Right kidney (tissue), 1 donor: Measurements from ENCODE around the gene SIGLEC9.
"Not testable (repeated sequence)": the region's sequence is repeated elsewhere in the genome, so short reads cannot be mapped to it uniquely, and the experiment has no call there.

Source experiments
- DNase-seq: peaks from one replicate; pipeline ENCODE4 v3.0.0-alpha.2; 2016

Gene SIGLEC9

DNA sequence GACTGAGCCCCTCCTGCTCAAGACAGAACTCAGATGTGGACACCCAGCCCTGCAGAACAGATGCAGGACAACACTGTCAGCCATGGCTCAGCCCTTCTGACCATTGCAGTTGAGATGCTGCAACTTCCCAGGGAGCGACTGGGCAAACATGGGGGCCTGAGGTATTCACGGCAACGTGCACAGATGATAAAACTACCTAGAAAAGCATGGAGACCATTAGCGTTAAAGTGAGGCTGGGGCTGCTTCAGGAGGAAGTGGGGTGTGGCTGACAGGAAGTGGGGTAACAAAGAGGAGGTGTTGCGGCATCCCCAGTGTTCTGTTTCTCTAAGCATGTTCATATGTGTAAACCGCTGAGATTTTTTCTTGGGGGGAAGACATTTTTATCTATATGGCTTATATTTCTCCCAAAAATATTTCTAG lies 1.3 kb upstream of the SIGLEC9 start:
- DNase-seq: no peak

DNA sequence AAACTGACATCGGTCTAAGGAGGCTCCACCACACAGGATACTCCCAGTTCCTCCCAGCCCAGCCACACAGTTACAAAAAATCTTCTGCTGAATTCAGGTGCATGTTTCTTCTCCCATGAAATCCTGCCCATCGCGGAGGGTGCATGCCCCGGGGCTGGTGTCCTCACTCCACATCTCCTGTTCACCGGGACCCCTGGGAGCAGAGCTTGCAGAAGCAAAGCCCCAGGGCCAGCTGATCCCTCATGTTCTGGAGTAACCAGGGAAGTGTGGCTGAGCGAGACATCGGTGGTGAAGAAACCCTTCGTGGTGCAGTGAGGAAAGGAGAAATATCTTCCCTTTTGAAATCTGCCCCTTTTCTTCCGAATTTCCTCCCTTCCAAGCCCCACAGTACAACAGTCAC lies 904 bp upstream of the SIGLEC9 start:
- DNase-seq: no peak

DNA sequence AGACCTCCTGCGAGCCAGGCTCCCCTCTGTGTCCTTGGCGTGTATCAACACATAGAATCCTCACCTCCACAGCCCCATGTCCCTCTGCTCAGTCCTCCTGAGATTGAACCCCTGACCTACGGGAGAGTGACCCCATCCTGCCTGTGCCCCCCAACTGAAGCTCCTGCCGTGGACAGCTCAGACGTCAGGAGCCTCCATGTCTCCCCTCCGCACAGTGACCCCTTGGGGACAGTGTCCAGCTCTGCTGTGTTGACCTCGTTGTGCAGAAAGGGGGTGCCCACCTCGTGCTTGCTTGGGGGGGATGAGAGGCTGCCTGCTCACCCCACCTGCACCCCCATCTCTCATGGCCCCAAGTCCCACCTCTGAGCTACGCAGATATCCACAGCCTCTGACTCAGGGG lies 490 bp upstream of the SIGLEC9 start:
- DNase-seq: no peak

DNA sequence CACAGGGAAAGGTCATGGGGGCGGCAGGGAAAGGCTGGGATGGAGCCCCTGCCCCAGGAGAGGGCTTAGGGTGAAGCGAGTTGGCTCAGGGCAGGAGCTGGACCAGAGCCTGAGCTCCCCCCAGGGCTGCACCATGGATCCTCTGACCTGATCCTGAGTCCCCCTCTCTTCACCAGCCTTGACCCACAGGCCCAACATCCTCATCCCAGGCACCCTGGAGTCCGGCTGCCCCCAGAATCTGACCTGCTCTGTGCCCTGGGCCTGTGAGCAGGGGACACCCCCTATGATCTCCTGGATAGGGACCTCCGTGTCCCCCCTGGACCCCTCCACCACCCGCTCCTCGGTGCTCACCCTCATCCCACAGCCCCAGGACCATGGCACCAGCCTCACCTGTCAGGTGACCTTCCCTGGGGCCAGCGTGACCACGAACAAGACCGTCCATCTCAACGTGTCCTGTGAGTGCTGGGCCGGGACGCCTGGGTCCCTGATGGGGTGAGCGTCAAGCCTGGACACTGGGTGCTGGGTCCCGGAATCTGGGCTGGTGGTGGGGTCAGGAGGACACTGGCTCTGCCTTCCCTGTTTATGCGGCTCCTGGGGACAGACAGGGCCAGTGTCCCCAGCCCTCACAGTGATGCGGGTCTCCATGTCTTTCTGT lies 842 bp downstream of the SIGLEC9 start:
- DNase-seq: no peak

DNA sequence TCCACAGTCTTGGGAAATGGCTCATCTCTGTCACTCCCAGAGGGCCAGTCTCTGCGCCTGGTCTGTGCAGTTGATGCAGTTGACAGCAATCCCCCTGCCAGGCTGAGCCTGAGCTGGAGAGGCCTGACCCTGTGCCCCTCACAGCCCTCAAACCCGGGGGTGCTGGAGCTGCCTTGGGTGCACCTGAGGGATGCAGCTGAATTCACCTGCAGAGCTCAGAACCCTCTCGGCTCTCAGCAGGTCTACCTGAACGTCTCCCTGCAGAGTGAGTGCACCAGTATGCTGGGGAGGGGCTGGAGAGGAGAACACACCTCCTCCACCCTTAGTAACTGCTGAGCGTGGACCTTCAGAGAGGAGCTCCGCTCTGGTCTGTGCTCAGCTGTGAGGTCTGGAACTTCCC lies 2.3 kb downstream of the SIGLEC9 start:
- no peak for DNase-seq

DNA sequence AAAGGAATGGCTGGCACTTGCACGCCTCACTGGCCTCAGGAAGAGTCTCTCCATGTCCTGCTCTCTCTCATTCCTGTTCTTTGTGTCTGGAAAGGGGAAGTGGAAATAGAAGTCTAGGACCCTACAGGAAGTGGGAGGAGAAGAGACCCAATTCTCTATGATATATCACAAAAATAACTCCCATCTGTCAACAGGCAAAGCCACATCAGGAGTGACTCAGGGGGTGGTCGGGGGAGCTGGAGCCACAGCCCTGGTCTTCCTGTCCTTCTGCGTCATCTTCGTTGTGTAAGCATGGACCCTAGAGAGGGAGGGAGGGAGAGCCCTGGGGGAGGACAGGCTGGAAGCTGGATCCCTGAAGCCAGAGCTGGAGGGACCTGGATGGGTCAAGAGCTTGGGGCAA lies 3.0 kb downstream of the SIGLEC9 start:
- DNase-seq: no peak

DNA sequence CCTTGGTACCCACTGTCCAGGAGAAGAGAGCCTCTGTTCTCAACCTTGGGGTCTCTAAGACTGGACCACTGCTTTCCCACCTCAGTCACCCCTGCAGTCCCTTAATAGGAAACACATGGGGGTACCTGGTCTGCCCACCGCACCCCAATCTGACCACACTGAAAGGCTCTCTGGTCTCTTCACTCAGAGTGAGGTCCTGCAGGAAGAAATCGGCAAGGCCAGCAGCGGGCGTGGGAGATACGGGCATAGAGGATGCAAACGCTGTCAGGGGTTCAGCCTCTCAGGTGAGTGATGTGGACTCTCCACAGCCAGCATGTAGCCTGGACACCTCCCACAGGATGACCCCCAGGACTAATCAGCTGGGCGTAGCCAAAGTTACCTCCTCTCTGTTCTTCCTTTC lies 3.5 kb downstream of the SIGLEC9 start:
- DNase-seq: no peak

DNA sequence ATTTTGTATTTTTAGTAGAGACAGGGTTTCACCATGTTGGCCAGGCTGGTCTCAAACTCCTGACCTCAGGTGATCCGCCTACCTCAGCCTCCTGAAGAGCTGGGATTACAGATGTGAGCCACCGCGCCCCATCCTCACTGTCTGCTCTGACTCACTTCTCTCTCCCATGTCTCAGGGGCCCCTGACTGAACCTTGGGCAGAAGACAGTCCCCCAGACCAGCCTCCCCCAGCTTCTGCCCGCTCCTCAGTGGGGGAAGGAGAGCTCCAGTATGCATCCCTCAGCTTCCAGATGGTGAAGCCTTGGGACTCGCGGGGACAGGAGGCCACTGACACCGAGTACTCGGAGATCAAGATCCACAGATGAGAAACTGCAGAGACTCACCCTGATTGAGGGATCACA lies 5.0 kb downstream of the SIGLEC9 start:
- DNase-seq: no peak

DNA sequence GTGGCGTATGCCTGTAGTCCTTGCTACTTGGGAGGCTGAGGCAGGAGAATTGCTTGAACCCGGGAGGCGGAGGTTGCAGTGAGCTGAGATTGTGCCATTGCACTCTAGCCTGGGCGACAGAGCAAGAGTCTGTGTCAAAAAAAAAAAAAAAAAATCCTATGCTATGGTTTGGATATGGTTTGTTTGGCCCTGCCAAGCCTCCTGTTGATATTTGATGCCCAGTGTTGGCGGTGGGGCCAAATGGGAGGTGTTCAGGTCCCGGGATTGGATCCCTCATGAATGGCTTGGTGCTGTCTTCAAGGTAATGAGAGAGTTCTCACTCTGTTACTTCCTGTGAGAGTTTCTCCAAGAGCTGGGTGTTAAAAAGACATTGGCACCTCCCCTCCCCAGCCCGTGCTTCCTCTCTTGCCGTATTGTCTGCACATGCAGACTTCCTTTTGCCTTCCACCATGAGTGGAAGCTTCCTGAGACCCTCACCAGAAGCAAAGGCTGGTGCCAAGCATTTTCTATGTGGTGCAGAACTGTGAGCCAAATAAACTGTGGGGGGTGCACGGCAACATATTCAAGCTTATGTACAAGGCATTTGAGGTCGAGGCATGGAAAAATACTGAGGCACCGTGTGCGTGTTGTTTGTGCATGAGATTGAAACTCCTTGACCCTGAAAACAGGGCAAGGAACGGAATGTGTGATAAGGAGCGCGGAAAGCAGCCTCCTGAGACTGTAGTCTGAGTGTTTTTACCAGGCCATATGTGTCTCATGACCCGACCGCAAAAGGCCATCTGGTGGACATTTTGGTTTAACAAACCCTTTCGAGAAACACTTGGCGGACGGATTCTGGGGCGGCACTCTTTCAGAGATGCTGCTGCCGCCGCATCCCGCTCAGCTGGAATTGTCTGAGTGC lies 7.3 kb downstream of the SIGLEC9 start:
- peak; percentile 33 for DNase-seq

DNA sequence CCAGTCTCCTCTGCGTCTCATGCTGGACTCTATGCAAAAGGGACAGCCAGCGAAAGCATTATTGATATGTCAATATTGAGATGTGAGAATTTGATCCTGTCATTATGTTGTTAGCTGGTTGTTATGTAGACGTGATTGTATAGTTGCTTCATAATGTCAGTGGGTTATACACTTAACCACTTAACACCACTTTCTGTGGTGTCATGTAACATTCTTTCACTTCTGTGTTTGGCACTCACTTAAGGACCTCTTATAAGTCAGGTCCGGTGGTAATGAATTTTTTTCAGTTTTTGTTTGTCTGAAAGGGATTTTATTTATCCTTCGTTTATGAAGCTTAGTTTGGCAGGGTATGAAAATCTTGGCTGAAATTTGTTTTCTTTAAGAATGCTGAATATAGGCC lies 10.3 kb downstream of the SIGLEC9 start:
- no peak for DNase-seq

DNA sequence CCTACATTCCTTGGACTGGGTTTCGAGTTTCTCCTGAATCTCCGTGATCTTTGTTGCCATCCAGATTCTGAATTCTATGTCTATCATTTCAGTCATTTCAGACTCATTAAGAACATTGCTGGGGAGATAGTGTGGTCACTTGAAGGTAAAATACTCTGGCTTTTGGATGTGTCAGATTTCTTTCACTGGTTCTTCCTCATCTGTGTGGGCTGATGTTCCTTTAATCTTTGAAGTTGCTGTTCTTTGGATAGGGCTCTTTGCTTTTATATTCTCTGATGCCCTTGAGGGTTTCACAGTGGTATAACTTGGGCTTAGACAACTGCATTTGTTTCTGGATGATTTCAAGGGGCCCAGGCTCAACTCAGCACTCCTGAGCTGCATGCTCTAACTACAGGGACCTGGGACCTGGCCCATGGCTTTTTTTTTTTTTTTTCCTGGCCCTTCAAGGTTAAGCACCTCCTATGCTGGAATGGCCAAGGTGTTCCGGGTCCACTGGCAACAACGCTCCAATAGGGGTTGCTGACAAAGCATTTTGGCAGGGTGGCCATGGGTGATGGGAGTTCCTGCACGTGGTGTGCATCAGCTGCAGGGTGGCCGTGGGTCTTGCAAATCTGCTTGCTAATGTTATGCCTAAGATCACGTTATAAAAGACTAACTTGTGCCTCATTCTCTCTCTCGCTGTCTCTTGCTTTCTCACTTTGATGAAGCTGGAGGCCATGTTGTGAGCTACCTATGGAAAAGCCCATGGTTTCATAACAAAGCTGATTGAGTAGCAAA lies 11.5 kb downstream of the SIGLEC9 start:
- no peak for DNase-seq

DNA sequence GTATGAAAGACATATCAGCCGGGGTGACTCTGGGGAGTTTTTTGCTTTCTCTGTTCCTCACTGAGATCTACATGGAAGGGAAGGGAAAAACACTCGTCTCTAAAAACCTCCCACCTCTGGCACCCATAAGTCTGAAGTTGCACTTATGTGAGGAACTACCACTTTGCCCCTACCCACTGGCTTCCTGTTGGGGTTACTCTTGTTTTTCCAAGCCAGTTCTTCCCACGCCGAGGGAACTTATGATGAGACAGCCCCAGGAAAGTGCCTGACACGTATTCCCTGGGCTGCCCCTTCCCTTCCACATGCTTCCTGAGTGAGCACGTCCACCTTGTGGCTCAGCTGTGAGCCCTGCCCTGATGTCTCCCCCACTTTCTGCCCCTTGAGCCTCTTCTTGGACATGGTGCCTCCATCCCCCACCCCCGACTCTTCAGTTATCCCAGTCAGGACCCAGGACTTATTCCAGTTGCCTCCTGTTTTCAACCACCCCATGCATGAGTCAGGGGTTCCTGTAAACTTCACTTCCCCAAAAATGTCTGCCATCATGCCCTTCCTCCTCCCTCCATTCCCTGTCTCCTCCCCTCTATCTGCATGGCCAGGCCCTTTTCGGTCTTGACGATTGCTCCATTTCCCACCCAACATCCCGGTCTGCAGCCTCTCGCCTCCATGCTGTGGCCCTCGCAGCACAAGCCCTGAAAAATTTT lies 12.3 kb downstream of the SIGLEC9 start:
- no peak for DNase-seq

DNA sequence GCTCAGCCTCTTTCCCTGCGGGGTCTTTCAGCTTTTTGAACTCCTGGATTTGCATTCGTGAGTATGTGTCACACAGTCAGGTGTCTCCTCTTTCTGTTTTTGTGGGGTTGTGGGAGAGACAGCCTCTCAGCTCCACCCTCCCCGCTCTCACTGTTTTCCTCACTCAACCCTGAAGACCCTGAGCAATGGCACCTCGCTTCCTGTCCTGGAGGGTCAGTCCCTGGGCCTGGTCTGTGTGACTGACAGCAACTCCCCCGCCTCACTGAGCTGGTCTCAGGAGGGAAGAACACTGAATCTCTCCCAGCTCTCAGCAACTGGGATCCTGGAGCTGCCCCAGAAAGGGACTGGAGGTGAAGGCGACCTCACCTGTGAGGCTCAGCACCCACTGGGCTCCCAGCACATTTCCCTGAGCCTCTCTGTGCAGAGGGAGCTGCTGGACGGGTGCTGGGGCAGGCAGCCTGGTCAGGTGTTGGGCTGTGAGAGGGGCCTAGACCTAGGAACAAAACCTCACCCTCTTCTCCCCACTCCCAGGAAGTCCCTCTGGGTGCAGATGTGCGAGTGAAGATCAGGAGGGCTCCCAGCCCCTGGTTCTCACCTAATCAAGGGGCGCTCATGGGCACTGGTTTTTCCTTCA lies 13.2 kb downstream of the SIGLEC9 start:
- DNase-seq: no peak

DNA sequence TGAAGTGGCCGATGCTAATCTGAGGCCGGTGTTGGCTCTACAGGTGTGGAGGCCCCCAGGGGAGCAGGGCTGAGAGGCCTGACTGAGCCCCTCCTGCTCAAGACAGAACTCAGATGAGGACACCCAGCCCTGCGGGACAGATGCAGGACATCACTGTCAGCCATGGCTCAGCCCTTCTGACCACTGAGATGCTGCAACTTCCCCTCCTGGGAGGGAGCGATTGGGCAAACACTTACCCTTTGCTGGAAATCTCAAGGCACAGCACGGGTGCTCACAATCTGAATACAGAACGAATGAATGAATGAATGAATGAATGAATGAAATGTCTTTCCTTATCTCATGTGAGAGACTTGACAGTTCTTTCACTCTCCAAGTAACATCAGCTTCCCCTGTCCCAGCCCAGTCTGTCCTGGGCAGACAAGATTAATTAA lies 13.9 kb downstream of the SIGLEC9 start:
- no peak for DNase-seq

DNA sequence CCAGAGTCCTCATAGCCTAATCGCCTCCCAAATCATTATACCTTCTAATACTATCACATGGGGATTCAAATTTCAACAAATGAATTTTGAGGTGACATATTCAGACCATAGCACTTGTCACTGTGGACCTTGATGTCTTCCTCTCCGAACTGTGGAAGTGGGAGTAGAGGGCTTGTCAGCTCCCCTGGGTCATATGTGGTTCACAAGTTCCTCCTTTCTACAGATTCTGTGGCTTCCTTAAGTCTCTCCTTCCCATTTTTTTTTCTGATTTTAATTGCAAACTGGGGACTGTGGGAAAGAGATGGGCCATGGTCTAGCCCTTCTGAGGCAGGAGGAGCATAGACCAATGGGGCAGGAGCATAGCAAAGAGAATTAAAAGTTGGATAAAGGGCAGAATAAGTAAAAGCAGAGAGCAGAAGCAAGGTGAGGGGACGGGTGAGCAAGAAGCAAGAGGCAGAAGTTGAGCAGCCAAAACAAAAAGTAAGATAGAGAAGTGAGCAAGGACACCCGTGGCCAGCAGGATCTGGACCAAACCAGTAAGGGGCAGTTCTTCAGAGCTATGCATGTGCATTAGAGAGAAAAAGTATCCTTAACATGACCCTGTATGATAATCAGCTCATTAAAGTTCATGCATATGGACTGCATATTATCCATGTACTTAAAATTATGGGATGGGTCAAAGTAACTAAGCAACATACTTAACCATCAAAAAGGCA lies 14.8 kb downstream of the SIGLEC9 start:
- DNase-seq: no peak

DNA sequence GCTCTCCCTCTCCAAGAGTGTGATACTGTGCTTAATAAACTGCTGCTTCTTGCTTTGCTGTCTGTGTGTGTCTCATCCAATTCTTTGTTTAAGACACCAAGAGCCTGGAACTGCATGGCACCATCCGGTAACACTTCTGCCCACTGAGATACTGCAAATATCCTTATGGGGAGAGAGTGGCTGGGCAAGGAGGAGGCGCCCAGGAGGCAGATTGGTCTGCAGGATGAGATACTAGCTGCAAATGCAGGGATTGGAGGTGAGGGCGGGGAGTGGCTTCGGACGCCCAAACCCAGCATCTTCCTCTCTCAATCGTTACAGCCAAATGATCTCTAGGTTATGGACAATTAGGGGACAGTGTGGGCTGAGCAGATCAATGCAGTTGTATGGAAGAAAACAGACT lies 15.7 kb downstream of the SIGLEC9 start:
- no peak for DNase-seq

DNA sequence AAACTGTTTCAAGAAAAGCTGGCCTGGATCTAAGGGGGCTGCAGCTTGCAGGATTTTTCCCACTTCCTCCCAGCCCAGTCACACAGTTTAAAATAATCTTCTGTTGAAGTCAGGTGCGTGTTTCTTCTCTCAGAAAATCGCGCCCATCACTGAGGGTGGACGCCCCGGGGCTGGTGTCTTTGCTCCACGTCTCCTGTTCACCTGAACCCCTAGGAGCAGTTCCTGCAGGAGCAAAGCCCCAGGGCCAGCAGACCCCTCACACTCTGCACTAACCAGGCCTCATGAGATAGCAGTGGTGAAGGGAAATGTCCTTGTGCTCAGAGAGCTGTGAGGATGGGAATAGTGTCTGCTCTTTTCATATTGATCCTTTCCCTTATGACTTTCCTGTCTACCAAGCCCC lies 16.5 kb downstream of the SIGLEC9 start:
- no peak for DNase-seq

DNA sequence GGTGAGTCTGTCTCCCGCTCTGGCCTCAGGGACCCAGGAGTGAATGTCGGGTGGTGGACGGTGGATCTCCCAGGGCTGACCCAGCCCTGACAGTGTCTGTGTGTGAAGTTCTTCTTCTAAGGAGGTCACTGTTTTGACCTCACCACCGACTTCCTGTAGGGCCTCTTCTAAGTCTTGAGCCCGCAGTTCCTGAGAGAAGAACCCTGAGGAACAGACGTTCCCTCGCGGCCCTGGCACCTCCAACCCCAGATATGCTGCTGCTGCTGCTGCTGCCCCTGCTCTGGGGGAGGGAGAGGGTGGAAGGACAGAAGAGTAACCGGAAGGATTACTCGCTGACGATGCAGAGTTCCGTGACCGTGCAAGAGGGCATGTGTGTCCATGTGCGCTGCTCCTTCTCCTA lies 17.4 kb downstream of the SIGLEC9 start, which contains the start of gene SIGLEC7:
Gene SIGLEC7 (plus strand): TSS at position 183 of the 400 bp plus-strand sequence. CDS start 69 bp downstream, at position 252.
- DNase-seq: no peak

DNA sequence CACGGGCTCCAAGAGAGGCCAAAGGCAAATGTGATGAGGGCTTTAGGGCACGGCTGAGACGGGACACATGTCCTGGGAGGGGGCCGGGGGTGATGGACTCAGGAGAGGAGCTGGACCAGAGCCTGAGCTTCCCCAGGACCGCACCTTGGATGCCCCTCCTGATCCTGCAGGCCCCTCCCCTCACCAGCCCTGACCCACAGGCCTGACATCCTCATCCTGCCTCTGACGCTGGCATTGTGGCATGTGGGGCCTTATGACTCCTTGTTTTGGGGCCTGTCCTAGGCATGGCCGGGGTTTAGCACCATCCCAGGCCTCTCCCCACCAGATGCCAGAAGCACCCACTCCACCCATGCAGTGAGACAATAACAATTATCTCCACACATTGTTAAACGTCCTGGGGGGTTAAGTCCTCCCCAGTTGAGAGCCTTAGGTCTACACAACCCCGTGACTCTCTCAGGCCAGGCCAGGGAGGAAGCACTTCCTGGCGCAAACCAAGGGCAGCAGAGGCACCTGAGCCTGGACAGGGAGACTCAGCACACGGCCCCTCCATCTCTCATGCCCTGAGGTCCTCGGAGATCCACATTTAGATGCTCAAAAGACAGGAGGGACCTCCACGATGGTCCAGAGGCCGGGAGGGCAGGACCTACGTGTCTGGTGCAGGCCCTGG lies 18.2 kb downstream of the SIGLEC9 start:
- DNase-seq: not testable (repeated sequence)

DNA sequence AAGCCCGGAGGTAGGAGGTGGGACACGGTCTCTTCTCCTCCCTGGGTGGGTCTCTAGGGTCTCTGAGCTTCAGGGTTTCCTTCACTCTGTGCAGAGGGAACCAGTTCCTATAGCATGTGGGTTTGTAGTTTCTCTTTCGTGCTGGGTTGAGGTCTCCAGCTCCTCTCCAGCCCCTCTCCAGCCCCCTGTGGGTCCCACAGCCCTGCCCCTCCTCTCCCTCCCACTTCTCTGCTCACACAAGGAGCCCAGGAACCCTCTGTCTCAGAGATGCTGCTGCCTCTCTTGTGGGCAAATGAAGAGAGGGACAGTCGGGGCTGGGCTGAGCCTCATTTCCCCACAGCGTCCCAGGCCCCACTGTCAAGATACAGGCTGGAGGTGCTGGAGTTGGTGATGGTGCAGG lies 18.8 kb downstream of the SIGLEC9 start:
- no peak for DNase-seq
